ENCODE data around the gene WASL.
"Not testable (repeated sequence)": the region's sequence is repeated elsewhere in the genome, so short reads cannot be mapped to it uniquely, and the experiment has no call there.

The WASL gene

DNA sequence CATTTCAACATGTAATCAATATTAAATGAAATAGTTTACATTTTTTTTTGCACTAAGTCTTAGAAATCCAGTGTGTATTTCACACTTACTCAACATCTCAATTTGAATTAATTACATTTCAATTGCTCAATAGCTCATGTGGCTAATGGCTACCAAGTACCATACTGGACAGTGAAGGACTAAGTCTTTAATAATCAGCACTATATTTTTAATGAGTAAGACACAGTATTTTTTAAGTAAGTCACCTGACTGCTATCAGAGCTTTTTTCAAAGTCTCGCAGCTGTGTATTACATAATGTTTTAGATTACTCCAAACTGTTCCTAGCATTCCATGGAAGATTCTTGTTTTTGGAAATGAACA is 19.6 kb downstream of the WASL start:
- DNase-seq, result no peak

DNA sequence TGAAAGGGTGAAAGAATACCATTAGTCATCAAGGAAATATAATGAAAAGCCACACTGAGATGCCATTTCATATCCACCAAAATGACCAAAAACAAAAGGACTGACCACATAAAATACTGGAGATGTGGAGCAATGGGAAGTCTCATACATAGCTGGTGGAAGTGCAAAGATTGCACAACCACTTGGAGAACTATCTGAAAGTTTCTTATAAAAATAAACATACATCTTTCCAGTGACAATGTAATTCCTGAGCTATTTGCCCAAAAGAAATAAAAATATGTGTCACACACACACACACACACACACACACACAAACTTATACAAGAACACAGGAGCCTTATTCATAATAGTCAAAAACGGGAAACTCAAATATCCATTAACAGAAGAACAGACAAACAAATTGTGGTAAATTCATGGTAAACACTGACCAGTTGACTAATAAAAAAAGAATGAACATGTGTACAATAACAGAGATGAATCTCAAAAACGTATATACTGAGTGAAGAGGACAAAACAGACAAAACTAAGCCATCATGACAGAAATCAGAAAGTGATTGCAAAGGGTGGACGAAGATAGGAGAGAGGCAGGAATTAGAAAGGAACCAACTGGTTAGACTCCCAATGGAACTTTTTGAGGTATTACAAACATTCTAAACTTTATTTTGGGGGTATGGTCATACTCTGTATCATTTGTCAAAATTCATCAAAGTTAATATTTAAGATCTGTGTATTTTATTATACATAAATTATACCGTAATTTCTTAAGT is 21.5 kb downstream of the WASL start:
- DNase-seq, result no peak

DNA sequence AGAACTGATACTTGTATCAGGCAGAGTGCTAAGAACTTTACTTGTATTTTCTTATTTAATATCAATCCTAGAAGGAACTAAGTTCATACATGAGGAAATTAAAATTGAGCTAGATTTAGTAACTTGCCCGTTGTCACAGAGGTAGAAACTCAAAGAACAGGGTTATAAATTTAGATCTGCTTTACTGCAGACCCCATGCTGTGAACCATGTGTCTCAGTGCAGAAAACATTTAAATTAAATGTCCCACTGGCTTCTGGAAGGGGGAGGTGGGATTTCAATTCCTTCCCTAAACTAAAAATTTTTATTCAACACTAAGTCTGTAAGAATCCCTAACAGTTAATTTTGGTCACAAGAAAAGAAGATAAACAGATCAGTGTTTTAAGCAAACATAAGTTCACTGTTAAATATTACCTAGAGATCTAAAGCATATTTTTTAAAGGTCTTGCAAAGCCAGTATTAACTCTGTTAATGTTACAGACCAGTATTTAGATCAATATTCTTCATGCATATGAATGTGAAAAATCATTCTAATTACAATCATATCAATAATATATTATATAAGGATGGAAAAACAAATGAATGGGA is 23.1 kb downstream of the WASL start:
- no peak for DNase-seq

DNA sequence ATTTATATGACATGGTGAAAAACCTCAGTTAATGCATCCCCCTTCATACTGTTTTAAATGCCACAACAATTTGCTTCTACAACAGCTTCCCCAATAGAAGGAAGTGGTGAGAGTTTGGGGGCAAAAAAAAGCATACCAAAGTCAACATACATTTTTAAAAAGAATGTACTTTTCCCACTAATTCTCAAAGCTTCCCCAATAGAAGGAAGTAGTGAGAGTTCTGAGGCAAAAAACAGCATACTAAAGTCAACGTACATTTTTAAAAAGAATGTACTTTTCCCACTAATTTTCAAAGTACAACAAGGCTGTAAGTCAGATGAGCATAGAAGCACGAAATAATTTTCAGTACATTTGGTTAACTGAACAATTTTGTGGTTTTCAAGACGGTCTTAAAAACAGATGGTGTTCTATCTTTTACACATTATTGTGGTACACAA is 24.0 kb downstream of the WASL start:
- DNase-seq, result no peak

DNA sequence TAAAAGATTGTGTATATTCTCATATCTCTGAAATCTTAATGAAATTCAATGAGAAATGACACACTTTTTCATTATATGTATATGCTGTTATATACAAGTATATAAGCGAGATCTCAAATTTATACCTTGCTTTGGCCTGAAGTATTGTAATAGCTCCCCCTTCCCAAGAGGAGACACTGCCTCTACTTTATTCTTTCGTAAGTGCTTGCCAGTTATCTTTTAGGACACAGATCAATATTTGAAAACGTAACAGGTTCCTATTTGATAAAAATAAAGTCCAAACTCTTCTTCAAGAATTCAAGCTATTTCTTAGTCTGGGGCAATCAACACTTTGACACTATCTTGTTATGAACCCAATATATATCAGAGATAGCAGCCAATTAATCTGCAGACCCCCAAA is 24.9 kb downstream of the WASL start:
- DNase-seq, result no peak

DNA sequence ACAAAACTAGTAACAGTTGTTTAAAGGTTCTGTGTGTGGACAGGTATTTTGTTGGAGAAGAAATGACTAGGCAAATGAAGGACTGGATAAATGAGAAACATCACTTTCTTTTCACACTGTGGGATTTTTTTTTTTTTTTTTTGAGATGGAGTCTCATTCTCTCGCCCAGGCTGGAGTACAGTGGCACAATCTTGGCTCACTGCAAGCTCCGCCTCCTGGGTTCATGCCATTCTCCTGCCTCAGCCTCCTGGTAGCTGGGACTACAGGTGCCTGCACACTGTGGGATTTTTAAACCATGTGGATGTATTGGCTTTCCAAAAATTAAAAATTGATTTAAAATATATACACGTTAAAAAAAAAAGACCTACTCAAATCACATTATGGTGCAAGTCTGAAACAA is 28.3 kb downstream of the WASL start:
- not testable (repeated sequence) for DNase-seq

DNA sequence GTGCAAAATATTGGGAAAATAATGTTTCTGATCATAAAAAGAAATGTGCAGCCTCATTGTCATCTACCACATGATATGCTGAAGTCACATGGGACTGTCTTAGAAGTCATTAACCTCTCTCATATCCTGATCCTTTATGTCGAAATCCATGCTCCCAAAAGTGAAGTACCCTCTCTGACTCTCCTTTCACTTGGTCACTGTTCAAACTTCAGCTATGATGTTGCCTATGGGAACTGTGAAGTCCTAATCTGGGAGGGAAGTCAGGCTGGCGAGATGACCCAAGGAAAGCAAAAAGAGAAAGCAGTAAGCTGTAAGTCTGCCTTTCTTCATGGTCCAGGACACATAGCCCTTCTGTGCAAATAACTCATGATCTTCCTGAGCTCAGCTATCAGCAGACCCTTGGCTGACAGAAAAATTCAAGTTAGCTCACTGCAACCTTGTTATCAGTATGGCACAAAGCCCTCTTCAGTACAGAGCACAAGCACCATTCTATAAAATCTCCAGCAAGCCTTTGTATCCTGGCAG is 29.5 kb downstream of the WASL start:
- no peak for DNase-seq

DNA sequence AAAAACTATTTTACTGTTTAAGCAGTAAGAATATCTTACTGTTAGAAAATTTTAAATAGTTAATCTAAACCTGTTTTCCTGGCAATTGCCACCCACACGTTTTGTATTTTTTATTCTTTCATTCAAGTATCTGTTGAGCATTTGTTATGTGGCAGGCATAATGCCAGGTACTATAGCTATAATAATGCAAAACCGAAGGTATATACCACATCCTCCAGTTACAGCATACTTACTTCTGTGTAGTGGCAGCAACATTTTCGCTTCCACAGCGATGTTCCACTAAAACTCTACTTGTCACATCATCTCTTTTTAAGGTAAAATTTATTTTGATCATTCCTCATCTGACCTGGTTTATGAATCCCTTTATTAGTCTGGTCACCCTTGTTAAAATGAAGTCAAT is 30.0 kb downstream of the WASL start:
- DNase-seq, result no peak

DNA sequence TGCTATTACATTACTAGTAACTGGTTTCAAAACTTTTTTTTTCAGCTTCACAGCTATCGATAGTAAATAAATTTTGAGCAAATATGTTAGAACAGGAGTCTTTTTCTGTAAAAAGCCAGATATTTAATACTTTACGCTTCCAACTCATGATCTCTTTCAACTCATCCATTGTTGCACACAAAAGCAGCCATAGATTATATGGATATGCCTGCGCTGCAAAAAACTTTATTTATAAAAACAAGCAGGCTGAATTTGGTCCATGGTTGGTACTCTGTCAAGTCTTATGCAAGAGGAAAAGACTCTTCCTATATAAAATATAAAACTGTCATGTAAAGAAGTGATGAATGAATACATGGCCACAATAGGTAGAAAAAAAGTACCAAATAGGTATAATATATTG is 31.1 kb downstream of the WASL start:
- no peak for DNase-seq

DNA sequence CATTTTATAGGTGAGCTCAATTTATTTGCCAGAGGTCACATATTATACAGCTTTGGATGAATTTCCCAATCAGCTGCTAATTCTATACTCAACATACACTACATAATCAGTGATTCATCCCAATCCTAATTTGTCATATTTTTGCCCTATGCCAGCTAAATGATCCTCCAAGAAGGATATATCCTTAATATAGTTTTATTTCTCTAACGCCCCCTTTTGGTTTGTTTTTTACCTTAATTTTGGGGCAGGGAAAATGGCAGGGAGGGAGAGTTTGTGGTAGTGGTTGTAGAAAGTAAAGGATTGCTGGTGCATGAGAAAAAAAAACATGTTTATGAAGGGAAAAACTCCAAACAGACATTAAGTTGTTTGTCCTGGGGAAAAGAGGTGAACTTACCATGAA is 31.9 kb downstream of the WASL start:
- no peak for DNase-seq

DNA sequence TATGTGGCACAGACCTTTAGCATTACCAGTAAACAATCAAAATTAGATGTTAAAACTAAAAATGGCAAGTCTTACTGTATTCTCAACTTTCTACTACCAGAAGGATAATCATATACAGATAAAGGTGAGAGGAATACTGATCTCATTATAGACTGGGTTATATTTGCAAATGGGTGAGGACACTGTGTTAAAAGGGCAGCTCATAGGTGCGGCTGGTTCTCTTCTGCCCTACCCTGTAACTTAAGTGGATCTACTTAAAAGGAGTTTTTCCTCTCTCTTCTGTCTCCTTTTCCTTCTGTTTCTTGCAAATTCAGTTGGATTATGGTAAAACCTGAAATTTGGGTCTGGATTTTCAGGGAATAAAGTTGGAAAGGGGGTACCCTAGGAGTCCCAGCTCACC is 33.0 kb downstream of the WASL start:
- no peak for DNase-seq

DNA sequence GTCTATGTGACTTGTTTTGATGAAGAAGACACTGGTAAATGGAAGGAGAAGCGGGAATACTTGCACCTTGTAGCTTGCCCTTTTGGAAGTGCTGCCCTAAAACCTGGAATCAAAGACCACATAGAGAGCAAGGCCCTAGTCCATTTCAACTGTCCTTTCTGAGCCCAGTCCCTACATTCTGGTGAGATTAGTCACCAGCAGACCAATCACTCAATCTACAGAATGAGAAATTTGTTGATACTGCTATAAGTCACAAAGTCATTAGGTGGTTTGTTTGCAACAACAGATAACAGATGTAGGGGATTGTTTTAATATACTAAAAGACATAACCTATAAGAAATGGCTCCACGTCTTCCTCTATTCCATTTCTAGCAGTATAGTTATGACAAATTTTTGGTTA is 33.6 kb downstream of the WASL start:
- DNase-seq, result no peak

DNA sequence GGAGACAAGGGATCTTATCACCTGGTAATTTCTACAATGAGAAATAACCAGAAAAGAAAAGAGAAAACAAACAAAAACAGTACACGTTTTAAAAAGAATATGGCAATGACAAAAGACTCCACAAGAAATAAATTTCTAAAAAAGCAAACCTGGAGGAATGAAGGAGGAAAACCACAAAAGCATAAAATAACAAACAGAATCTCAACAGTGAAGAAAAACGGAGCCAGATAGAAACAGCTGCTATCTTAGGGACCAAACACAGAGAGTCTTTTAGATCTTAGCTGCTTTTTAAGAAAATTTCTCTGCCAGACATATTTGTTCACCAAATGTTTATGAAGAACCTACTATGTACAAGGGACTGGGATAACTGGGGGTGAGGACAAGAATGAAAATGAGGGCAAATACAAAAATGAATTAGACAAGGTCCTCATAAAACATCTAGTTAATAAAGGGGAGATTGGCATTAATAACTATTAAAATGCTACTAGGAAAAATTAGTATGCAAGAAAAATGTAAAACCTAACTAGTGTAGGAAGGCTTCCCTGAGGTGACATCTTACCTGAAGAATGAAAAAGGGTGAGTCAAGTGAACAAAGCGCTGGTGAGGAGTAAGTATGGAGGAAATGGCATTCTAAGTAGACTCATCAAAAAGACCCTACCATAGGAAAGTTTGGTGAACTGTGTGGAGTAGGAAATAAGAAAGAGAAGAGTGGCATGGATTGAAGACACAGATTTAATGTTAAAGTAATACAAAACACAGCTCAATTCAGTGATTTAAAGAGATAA is 34.3 kb downstream of the WASL start:
- DNase-seq, result no peak

DNA sequence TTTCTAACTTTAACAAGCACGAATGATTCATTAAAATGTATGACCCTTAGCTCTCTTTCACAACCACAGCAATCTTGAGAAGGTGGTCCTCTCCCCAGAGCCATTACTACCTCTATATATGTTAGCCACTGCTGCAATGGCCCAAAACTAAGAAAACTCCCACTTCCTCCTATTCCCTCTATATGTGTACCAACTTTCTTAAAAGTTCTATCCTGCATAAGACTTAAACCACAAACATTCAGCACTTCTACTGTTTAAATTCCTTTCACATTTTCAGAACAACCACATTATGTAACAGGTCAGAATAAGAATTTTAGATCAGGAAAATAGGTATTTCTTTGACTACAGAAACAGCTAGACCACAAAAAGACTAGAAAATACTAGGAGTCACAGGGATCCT is 36.2 kb downstream of the WASL start:
- no peak for DNase-seq

DNA sequence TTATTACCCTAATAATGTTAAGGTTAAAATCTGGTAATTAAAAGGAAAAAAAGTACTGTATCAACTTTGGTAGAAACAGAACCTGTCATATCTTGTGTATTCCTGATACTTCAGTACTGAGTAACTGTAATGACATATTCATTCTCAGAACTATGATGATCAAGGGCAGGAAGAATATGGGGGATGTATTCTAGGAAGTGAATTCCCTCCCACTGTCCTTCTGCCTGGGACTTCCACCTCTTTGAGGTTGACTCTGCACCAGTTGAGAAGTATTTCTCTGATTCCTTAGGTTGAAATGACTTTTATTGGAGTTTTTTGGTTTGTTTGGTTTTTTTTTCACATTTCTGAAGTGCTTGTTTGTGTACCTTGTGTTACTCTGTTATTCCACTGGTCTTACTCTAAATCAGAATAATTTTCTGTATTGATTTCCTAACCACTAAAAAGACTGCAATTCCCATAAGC is 36.9 kb downstream of the WASL start:
- DNase-seq, result no peak

DNA sequence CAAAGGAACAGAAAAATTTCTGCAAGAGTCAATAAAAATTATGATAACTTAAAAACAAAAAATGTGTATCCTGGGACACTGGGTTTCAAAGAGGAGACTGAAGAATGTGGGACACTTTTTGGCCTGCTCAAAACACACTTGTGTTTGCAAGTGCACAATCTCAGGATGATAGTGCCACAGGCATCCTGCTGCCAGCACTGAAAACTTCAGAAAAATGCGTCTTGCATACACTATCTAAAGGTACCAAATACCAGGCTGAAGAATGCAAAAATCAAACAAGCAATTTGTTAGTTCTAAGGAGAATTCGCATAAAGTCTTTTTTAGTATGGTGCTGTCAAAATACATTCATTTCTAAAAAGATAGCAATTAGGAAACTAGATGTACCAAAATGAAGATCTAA is 38.1 kb downstream of the WASL start:
- no peak for DNase-seq

DNA sequence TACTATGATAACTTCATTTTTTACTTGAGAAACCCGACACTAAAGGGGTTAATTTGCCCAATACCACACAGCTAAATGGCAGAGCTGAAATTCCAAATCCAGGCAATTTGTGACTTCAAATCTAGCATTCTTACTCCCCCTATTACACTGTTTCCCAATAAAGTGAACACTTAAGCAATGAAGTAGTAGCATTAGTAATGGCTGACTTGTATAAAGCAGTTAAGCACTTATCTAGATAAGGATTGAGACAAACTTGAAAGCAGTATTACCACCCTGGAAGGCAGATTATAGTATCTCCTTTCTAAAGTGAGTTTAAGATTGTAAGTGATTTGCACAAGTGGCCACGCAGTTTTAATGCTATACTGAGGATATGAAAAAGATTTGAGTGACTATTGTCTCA is 39.3 kb downstream of the WASL start:
- DNase-seq, result no peak

DNA sequence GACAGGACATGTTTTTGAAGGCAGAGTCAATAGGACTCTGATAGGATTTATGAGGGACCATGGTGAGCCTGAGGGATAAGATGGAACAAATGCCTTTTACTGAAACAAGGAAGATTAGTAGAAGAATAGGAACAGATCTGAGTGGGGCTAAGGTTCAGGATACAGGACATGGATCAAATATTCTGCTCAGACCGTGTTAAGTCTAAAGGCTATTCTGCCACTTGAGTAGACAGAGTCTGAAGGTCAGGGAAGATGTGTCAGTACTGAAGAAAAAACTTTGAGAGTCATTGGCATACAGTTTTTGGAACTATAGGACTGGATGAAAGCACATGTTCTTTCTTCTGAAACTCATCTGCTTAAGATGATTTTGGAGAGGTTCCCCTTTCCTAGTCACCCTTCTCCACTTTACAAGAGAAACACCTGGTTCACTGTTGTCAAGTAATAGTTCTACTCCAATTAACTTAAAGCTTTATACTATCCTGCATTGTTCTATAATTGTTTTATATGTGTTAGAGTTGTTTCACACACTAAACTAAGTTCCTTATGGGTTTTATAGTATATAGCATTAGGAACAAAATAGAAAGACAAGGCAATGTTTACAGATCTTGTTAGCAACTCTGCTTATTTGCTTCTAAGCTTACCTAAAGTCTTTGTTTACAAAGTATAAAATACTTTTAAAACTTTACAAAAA is 43.4 kb downstream of the WASL start:
- DNase-seq, result no peak

DNA sequence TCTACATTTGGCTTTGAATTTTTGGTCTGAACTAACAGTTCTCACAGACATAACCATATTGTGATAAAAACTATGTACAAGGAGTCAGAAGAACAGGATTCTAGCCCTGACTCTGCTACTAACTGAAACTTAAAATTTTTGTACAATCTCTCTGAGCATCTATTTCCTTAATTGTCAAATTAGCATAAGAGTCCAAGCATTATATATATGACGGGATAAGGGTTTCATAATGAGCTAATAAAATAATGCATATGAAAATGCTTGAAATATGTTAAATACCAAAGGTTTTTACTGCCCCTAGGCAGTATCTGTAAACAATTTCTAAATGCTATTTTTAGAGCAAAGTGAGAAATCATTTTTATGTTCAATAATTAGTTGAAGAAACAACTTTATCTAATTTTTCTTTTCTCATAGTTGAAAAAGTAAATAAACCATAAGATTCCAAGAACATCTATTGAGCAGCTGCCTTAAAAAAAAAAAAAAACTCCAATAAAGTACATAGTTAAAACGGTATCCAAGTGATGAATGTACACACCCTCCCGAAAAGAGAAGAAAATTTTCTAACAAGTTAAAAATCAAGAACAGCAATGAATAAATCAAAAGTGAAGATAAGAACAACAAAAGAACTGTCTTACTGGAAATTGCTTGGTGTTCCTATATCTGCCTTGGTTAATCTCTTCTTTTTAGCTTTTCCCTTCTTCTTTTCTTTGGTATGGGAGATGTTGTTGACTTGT is 52.7 kb downstream of the WASL start:
- DNase-seq, result no peak

DNA sequence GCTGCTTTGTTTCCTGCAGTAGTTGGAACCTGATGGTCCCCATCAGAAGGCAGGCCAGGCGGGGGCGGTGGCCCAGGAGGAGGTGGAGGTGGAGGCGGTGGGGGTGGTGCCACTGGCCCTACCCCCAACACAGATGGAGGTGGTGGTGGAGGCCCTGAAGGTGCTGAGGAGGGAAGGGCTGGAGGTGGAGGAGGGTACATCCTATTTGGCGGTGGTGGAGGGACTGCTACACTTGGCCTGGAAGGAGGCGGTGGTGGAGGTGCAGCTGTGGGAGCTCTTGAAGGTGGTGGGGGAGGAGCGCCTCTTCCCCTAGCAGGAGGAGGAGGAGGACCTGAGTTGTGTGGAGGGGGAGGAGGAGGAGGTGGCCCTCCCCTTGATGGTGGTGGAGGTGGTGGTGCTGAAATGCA is 56.3 kb downstream of the WASL start:
- DNase-seq, result no peak

DNA sequence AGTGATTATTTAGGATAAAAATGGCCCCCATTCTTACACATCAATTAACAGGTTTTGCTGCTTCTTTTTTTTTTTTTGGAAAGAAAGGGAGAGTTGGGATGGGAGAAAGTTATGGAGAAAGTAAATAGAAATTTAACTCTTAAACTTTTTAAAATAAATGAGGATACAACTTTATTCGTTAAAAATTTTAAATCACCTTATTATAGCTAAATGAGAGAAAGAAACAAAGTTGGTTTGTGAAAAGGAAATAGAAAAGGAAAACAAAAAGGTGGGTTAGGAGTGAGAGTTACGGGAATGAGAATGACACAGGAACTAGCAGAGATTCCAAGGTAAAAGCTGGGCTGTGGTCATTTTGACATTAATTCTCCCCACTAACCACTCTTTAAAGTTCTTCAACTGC is 58.3 kb downstream of the WASL start:
- DNase-seq, result no peak

DNA sequence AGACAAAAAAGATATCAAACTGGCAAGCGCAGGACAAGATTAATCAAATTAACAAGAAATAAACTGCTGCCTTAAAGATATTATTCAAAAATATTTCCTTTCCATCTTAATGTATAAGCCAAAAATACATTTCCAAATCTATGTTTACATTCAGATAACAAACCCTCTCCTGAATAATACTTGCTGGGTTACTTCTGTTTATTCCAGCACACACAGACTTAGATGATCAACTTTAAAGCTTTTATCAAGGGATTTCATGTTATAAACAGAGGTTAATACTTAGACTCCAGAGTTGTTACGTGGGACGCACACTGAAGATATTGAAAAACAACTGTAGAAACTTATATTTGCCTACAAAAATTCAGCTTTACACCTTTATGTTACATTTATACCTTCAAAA is 59.6 kb downstream of the WASL start:
- no peak for DNase-seq

DNA sequence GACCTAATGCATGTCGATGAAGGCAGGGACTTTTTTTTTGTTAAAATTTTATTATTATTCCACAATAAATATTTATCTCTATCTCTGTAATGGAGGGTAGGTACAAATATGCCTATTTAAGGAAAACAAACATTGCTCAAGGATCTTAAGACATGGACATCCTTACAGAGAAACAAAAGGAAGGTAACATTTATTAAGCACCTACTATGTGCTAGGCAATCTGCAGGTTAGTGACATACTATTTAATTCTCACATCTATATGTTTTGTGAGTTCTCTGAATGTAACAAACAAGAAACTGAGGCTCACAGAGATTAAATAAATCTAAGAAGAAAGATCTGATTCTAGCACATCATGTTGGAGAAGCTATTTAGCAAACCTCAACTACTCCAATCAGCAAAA is 61.1 kb downstream of the WASL start:
- DNase-seq, result no peak

All from NCI-H146 (cell line).